Non-pigmented ciliary epithelial cell (primary cell): ENCODE measurements around the gene SPINK13.
"Not testable (repeated sequence)": the region's sequence is repeated elsewhere in the genome, so short reads cannot be mapped to it uniquely, and the experiment has no call there.

ENCODE experiments used
- DNase-seq: peaks from one replicate; pipeline ENCODE4 v3.0.0-alpha.2; 2010; ENCODE audit warnings: low read depth

Gene SPINK13

DNA sequence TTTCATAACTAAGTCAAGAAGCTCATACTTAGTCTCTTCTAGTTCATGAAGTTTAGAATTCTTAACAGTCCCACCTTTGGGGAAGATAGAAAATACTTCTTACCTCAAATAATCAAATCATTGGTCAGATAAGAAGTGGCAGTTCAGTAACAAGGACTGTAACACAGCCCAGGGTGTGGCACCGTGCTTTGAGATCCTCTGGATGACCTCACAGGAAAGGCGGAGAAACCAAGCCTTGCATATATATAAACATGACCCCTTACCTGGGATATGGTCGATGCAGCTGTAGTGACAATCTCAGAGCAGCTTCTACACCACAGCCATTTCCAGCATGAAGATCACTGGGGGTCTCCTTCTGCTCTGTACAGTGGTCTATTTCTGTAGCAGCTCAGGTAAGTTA, 43.6 kb downstream of the SPINK13 start, which contains the start of gene SPINK7:
Gene SPINK7, plus strand, starts transcription at position 271 of the 400 bp plus-strand sequence. Its CDS starts 61 bp downstream, at position 332.
- DNase-seq = no peak

DNA sequence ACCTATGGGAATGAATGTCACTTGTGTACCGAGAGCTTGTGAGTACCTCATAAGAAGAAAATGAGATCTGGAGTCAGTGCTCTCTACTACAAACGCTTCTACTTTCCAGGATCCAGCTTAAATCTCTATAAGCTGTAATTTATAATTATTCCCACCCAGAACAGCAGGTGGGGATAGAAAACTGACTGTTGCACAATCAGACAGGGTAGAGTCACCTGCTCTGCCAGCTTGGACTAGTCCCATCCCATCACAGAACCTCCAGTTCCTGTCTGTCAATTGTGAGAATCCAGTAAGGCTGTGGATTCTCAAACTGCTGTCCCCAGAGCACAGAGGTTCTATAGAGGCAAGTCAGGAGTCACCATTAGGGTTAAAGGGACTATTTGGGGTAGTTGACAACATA, 45.6 kb downstream of the SPINK13 start:
- no peak for DNase-seq

- DNase-seq = no peak
Observed at GRCh38 chr5:148314731-148315130, 46.1 kb downstream of the SPINK13 start.

DNA sequence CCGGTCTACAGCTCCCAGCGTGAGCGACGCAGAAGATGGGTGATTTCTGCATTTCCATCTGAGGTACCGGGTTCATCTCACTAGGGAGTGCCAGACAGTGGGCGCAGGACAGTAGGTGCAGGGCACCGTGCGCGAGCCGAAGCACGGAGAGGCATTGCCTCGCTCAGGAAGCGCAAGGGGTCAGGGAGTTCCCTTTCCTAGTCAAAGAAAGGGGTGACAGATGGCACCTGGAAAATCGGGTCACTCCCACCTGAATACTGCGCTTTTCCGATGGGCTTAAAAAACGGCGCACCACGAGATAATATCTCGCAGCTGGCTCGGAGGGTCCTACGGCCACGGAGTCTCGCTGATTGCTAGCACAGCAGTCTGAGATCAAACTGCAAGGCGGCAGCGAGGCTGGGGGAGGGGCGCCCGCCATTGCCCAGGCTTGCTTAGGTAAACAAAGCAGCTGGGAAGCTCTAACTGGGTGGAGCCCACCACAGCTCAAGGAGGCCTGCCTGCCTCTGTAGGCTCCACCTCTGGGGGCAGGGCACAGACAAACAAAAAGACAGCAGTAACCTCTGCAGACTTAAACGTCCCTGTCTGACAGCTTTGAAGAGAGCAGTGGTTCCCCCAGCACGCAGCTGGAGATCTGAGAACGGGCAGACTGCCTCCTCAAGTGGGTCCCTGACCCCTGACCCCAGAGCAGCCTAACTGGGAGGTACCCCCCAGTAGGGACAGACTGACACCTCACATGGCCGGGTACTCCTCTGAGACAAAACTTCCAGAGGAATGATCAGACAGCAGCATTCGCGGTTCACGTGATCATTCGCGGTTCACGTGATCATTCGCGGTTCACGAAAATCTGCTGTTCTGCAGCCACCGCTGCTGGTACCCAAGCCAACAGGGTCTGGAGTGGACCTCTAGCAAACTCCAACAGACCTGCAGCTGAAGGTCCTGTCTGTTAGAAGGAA, 51.7 kb downstream of the SPINK13 start:
- DNase-seq = not testable (repeated sequence)

GRCh38 chr5:148333262-148333849, 64.8 kb downstream of the SPINK13 start:
- DNase-seq = no peak

- no peak for DNase-seq
Observed at GRCh38 chr5:148335259-148335658, 66.7 kb downstream of the SPINK13 start, which contains the start of gene SPINK9. Gene SPINK9 (plus strand): TSS chr5:148335559. CDS start chr5:148335614, 55 bp downstream.
